Measurements from ENCODE around the gene LAPTM5. TPM values are rescaled to one million over a fixed set of nuclear protein-coding genes. Genes with fewer than 3 reads are reported as not detected.
A peak's percentile ranks its signal among the peaks of the same experiment; 100 is the strongest.

The LAPTM5 gene
- total and polyA plus RNA-seq, 2 of the 8 experiments (the other 6 are each of a cell fraction or from before 2014, with no cell fraction given) = 0.37 to 1.4 TPM

GRCh38 chr1:30787266-30787665, 29.7 kb upstream of the LAPTM5 start:
- no peak for FAIRE-seq
- H4K91ac ChIP-seq (replicated peaks; ENCODE audit: insufficient read length, low read length) = no peak overlapping the region
- ChIA-PET CTCF (ENCODE audit: partially characterized antibody) (interaction anchor here (17.9 to 51.2 kb wide), 3 partner anchors 16 to 134 kb away, joined by 329 to 1640 read pairs (median 1519); partner anchors contain the start of genes LAPTM5, MATN1 and SDC3), POLR2A (ENCODE audit: partially characterized antibody) (interaction anchor here (0.7 kb wide), 1 partner anchor 49 kb away, joined by 3 read pairs; no protein-coding TSS in a partner anchor)
- H3K4me2 ChIP-seq (ENCODE audit: insufficient read depth in 1 of 2, low read depth in 2 of 2, low read length in 2 of 2) = no peak overlapping the region
- H3K4me1 ChIP-seq (replicated peaks in 1 of 4; ENCODE audit: control insufficient read depth in 3 of 4, insufficient read depth in 4 of 4, low read length in 3 of 4) = peaks cover 0 to 4% (median 2%) of the 10 kb centered on the region in 4 experiments; a peak in 5 of 7 replicates
- no peak overlapping the region for H2AFZ ChIP-seq (ENCODE audit: low read length)
- H3K9me3 ChIP-seq (ENCODE audit: insufficient read depth in 2 of 2, low read depth in 1 of 2, low read length in 1 of 2) = no peaks in the 10 kb centered on the region
- H3K27ac ChIP-seq (ENCODE audit: low read depth, low read length) = no peak overlapping the region
- H4K8ac ChIP-seq (ENCODE audit: extremely low read depth, insufficient read depth, low read length) = no peak overlapping the region
- no peak overlapping the region for H2BK12ac ChIP-seq (ENCODE audit: low read depth, low read length)
- no peak overlapping the region for H4K5ac ChIP-seq (ENCODE audit: insufficient read length, low read depth, low read length)
- H3K27me3 ChIP-seq (replicated peaks in 1 of 4; ENCODE audit: control insufficient read depth in 3 of 4, extremely low read depth in 1 of 4, insufficient read depth in 3 of 4, low read length in 3 of 4) = no peaks in the 10 kb centered on the region; a peak in 1 of 7 replicates
- H3K9ac ChIP-seq (replicated peaks in 1 of 4; ENCODE audit: extremely low read depth in 1 of 4, low read depth in 3 of 4, low read length in 3 of 4) = no peak overlapping the region
- DNase-seq (ENCODE audit: low read depth in 1 of 2, low spot score in 2 of 2) = no peak
- H2AK5ac ChIP-seq (ENCODE audit: low read depth, low read length) = no peak overlapping the region
- H2BK20ac ChIP-seq (ENCODE audit: low read length) = no peak overlapping the region
- no peaks in the 10 kb centered on the region for H3K36me3 ChIP-seq (ENCODE audit: control insufficient read depth in 2 of 4, insufficient read depth in 4 of 4, low read length in 3 of 4)
- H3K4ac ChIP-seq (replicated peaks; ENCODE audit: insufficient read length, low read depth, low read length) = no peak overlapping the region
- no peak overlapping the region for H2BK5ac ChIP-seq (ENCODE audit: low read depth, low read length)
- 90% methylated on average over 5 of the region's 5 CpGs; no CpG with 5 or more reads in 1 of the 2 experiments for WGBS, 2 experiments (ENCODE audit: extremely low coverage in 1 of 2, insufficient coverage in 1 of 2, insufficient read length in 1 of 2, insufficient replicate concordance in 2 of 2, low coverage in 1 of 2, low lambda C conversion rate in 2 of 2, missing lambda C conversion rate in 1 of 2)
- H3K23ac ChIP-seq (ENCODE audit: insufficient read length) = no peak overlapping the region
- no peak overlapping the region for H3K18ac ChIP-seq (ENCODE audit: extremely low read depth, low read length)
- H2BK120ac ChIP-seq (replicated peaks; ENCODE audit: low read depth, low read length) = no peak overlapping the region
- no peaks in the 10 kb centered on the region for H3K23me2 ChIP-seq (ENCODE audit: low read depth, low read length)
- no peak overlapping the region for H3K56ac ChIP-seq (replicated peaks; ENCODE audit: insufficient read length, low read depth, low read length)
- no peaks in the 10 kb centered on the region for H3K79me1 ChIP-seq (ENCODE audit: low read depth, low read length)
- H3K79me2 ChIP-seq (ENCODE audit: control insufficient read depth in 1 of 2, insufficient read depth in 2 of 2, low read length in 2 of 2) = no peaks in the 10 kb centered on the region
- H3K4me3 ChIP-seq (ENCODE audit: extremely low read depth in 1 of 4, insufficient read depth in 2 of 4, low read depth in 3 of 4, low read length in 4 of 4) = no peak overlapping the region
- H4K20me1 ChIP-seq (replicated peaks in 1 of 2; ENCODE audit: control insufficient read depth in 1 of 2, insufficient read depth in 2 of 2, low read length in 2 of 2) = no peaks in the 10 kb centered on the region
- no peak overlapping the region for H3K14ac ChIP-seq (ENCODE audit: insufficient read length)
- 0 out of 2 replicates have a peak overlapping the region, but pooled peaks have one; percentile 72 for H2BK15ac ChIP-seq (ENCODE audit: low read length)
- TF ChIP-seq SP2 (IDR thresholded peaks at IDR 0.05; ENCODE audit: low read length) (no peak), ZNF274 (IDR thresholded peaks at IDR 0.05; ENCODE audit: borderline replicate concordance, extremely low read depth, low read length) (no peak), TAF1 (IDR thresholded peaks at IDR 0.05; ENCODE audit: low read depth, low read length) (no peak), RAD21 (IDR thresholded peaks at IDR 0.05 in 1 of 2, conservative IDR thresholded peaks at IDR 0.05 in 1 of 2; ENCODE audit: low read depth in 2 of 2, low read length in 2 of 2) (no peak), SIRT6 (IDR thresholded peaks at IDR 0.05; ENCODE audit: low read length) (no peak), SIX5 (IDR thresholded peaks at IDR 0.05; ENCODE audit: low read depth, low read length) (no peak), JUN (IDR thresholded peaks at IDR 0.05; ENCODE audit: low read depth, low read length) (no peak), HDAC6 (IDR thresholded peaks at IDR 0.05; ENCODE audit: low read depth, low read length) (no peak), EP300 (IDR thresholded peaks at IDR 0.05; ENCODE audit: borderline replicate concordance in 1 of 2, low read depth in 2 of 2, low read length in 2 of 2) (no peak), SUZ12 (IDR thresholded peaks at IDR 0.05; ENCODE audit: low read length) (no peak), BACH1 (IDR thresholded peaks at IDR 0.05; ENCODE audit: low read length) (no peak), CBX5 (IDR thresholded peaks at IDR 0.05; ENCODE audit: low read depth, low read length) (no peak), MAFK (IDR thresholded peaks at IDR 0.05; ENCODE audit: low read depth, low read length) (no peak)
- TF ChIP-seq, protein P1, sequence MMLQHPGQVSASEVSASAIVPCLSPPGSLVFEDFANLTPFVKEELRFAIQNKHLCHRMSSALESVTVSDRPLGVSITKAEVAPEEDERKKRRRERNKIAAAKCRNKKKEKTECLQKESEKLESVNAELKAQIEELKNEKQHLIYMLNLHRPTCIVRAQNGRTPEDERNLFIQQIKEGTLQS (IDR thresholded peaks at IDR 0.05; ENCODE audit: insufficient read depth, low read depth, low read length) = no peak
